AML-193 (cell line): Measurements from ENCODE around the gene RGMB.
A peak's percentile ranks its signal among the peaks of the same experiment; 100 is the strongest.
"Not testable (repeated sequence)": the region's sequence is repeated elsewhere in the genome, so short reads cannot be mapped to it uniquely, and the experiment has no call there.

Experiments used
- DNase-seq, 2 experiments: peaks; one replicate each; lab custom pipeline; 2025; lab: John Stamatoyannopoulos, UW

The RGMB gene

GRCh38 chr5:98773464-98774191 lies at the start of gene RGMB:
TSS of gene RGMB (plus strand) at chr5:98773663. CDS start at chr5:98774071, 408 bp downstream.
- DNase-seq = no peak

- no peak for DNase-seq
Measured at GRCh38 chr5:98726258-98726657, 47.2 kb upstream of the RGMB start.

GRCh38 chr5:98727686-98728085 lies 45.8 kb upstream of the RGMB start:
- DNase-seq = no peak

GRCh38 chr5:98734646-98735045 lies 38.8 kb upstream of the RGMB start:
- DNase-seq = no peak

GRCh38 chr5:98735806-98736507 lies 37.5 kb upstream of the RGMB start:
- no peak for DNase-seq

GRCh38 chr5:98736753-98737152 lies 36.7 kb upstream of the RGMB start:
- DNase-seq = no peak

- not testable (repeated sequence) for DNase-seq
Measured at GRCh38 chr5:98737441-98737840, 36.0 kb upstream of the RGMB start.

- not testable (repeated sequence) for DNase-seq
Measured at GRCh38 chr5:98738481-98739149, 34.8 kb upstream of the RGMB start.

GRCh38 chr5:98741926-98742325 lies 31.5 kb upstream of the RGMB start:
- no peak for DNase-seq

- no peak for DNase-seq
Measured at GRCh38 chr5:98742396-98743073, 30.9 kb upstream of the RGMB start.

GRCh38 chr5:98748259-98748658 lies 25.2 kb upstream of the RGMB start:
- DNase-seq = not testable (repeated sequence)

- no peak for DNase-seq
Measured at GRCh38 chr5:98749046-98749445, 24.4 kb upstream of the RGMB start.

GRCh38 chr5:98750693-98751092 lies 22.8 kb upstream of the RGMB start:
- DNase-seq = peak; percentile 4 to 7

- not testable (repeated sequence) for DNase-seq
Measured at GRCh38 chr5:98752331-98752730, 21.1 kb upstream of the RGMB start.

- not testable (repeated sequence) for DNase-seq
Measured at GRCh38 chr5:98752801-98753200, 20.7 kb upstream of the RGMB start.

- no peak for DNase-seq
Measured at GRCh38 chr5:98753507-98753906, 20.0 kb upstream of the RGMB start.

GRCh38 chr5:98755406-98755805 lies 18.1 kb upstream of the RGMB start:
- no peak for DNase-seq

- DNase-seq = no peak
Measured at GRCh38 chr5:98757978-98758377, 15.5 kb upstream of the RGMB start.

GRCh38 chr5:98763001-98763630 lies 10.3 kb upstream of the RGMB start:
- no peak for DNase-seq

GRCh38 chr5:98765815-98766214 lies 7.6 kb upstream of the RGMB start:
- DNase-seq = no peak

GRCh38 chr5:98767581-98767980 lies 5.9 kb upstream of the RGMB start:
- DNase-seq = no peak
